KMS-11 (cell line): ENCODE data around the gene GNAO1.

Source experiments
- H2AFZ ChIP-seq: fragments of 200-600 bp; sonication (generic); 2 replicates; pipeline ENCODE4 v1.6.1; 2016; ENCODE audit warnings: antibody characterized with exemption, mixed run types, low read depth
- H3K27ac ChIP-seq: fragments of 200-600 bp; sonication (generic); 2 replicates; pipeline ENCODE4 v1.6.1; 2016; ENCODE audit warnings: mild to moderate bottlenecking, mixed run types
- H3K27me3 ChIP-seq: fragments of 200-600 bp; sonication (generic); 2 replicates; pipeline ENCODE4 v1.6.1; 2017; ENCODE audit warnings: mild to moderate bottlenecking, low read depth, mixed run types, moderate library complexity; ENCODE audit not compliant: insufficient read depth
- H3K36me3 ChIP-seq: fragments of 200-600 bp; sonication (generic); 2 replicates; pipeline ENCODE4 v1.6.1; 2017; ENCODE audit warnings: mild to moderate bottlenecking, mixed run types; ENCODE audit not compliant: insufficient read depth
- H3K4me1 ChIP-seq: fragments of 200-600 bp; sonication (generic); 2 replicates; pipeline ENCODE4 v1.6.1; 2016; ENCODE audit warnings: mild to moderate bottlenecking, low read depth, mixed run types; ENCODE audit not compliant: poor library complexity, severe bottlenecking
- H3K4me2 ChIP-seq: fragments of 200-600 bp; sonication (generic); 2 replicates; pipeline ENCODE4 v1.7.0; 2016; ENCODE audit warnings: mild to moderate bottlenecking, mixed run types
- H3K4me3 ChIP-seq: fragments of 200-600 bp; sonication (generic); IDR thresholded peaks from 2 replicates; pipeline ENCODE4 v1.6.1; 2017; ENCODE audit warnings: low read depth, low read length, mixed read lengths; ENCODE audit not compliant: insufficient read depth
- H3K79me2 ChIP-seq: fragments of 200-600 bp; sonication (generic); 2 replicates; pipeline ENCODE4 v1.6.1; 2016; ENCODE audit warnings: low read depth, mixed run types; ENCODE audit not compliant: insufficient read depth
- H3K9ac ChIP-seq: fragments of 200-600 bp; sonication (generic); 2 replicates; pipeline ENCODE4 v1.6.1; 2016; ENCODE audit warnings: mild to moderate bottlenecking, mixed run types
- H4K20me1 ChIP-seq: fragments of 200-600 bp; sonication (generic); 2 replicates; pipeline ENCODE4 v1.6.1; 2016; ENCODE audit warnings: mild to moderate bottlenecking, mixed run types; ENCODE audit not compliant: insufficient read depth
- TF ChIP-seq, protein P1 (sequence below): fragments of 200-600 bp; sonication (generic); conservative IDR thresholded peaks from 2 replicates; pipeline ENCODE4 v1.6.1; 2017; ENCODE audit warnings: low read depth, mild to moderate bottlenecking, antibody characterized with exemption, low read length, moderate library complexity, mixed read lengths

Gene GNAO1

DNA sequence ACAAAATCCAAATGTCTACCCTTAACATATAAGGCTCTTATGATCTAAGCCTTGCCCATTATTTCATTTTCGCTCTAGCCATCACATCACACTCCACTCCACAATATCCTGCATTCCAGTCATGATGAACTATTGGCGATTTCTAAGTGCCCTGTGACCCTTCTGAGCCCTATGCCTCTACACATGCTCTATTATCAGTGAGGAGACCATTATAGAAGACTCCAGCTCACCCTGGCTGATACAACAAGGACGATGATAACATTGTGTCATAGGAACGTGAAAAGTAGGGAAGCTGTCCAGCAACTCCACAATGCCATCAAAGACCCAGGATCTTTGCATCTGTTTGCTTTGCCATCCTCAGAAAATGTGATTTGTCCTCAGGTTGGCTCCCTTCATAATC, 29.6 kb upstream of the GNAO1 start:
- Histone ChIP-seq H3K4me1 (peaks cover 9% of the 10 kb centered on the region), H3K36me3 (no peaks in the 10 kb centered on the region), H3K27ac (no peak overlapping the region), H3K4me2 (no peak overlapping the region), H3K9ac (no peak overlapping the region), H3K4me3 (no peak overlapping the region), H2AFZ (no peak overlapping the region), H3K79me2 (no peaks in the 10 kb centered on the region), H3K27me3 (peaks cover 24% of the 10 kb centered on the region; the same call in 1 of the 2 replicates), H4K20me1 (no peaks in the 10 kb centered on the region)
- TF ChIP-seq, protein P1, sequence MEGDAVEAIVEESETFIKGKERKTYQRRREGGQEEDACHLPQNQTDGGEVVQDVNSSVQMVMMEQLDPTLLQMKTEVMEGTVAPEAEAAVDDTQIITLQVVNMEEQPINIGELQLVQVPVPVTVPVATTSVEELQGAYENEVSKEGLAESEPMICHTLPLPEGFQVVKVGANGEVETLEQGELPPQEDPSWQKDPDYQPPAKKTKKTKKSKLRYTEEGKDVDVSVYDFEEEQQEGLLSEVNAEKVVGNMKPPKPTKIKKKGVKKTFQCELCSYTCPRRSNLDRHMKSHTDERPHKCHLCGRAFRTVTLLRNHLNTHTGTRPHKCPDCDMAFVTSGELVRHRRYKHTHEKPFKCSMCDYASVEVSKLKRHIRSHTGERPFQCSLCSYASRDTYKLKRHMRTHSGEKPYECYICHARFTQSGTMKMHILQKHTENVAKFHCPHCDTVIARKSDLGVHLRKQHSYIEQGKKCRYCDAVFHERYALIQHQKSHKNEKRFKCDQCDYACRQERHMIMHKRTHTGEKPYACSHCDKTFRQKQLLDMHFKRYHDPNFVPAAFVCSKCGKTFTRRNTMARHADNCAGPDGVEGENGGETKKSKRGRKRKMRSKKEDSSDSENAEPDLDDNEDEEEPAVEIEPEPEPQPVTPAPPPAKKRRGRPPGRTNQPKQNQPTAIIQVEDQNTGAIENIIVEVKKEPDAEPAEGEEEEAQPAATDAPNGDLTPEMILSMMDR, result no peak

DNA sequence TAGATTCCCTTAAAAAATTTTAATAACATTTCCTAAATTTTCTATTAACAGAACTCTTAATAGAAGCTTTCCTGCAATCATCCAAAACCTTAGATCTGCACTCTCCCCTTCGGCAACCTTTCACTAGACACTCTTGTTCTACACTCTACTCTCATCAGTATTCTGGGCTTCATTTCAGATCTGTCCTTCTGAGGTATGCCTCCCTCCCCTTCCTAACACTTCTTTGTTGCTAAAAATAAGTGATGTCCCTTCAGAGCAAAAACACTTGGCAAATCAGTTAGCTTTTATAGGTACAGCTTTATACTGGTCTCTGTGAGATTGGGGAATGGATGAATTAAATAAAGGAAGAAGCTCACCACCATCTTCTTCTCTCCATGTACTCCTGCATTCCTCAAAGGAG, 28.2 kb upstream of the GNAO1 start:
- no peak overlapping the region for H3K9ac ChIP-seq
- no peaks in the 10 kb centered on the region for H4K20me1 ChIP-seq
- H3K27me3 ChIP-seq, result peaks cover 24% of the 10 kb centered on the region; the same call in 1 of the 2 replicates
- H3K27ac ChIP-seq, result no peak overlapping the region
- H2AFZ ChIP-seq, result no peak overlapping the region
- TF ChIP-seq, protein P1, result no peak
- H3K4me1 ChIP-seq, result peaks cover 9% of the 10 kb centered on the region
- no peaks in the 10 kb centered on the region for H3K79me2 ChIP-seq
- H3K4me2 ChIP-seq, result no peak overlapping the region
- no peak overlapping the region for H3K4me3 ChIP-seq
- no peaks in the 10 kb centered on the region for H3K36me3 ChIP-seq

DNA sequence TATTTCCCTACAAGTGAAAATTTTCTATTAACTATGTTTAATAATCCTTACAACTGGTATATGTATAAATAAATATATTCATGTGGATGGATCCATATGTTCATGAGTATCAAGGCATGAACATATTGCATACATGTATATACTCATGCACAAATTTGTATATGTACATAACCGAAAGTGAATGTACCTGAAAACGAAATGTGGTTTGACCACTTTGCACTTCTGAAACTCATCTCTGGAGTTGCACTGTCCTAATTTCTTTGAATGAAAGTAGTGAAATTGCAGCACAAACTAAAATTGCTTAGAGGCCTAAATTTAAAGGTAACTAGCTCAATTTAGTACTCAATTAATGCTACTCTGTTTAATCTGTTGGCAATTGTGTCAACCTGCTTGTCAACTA, 27.4 kb upstream of the GNAO1 start:
- TF ChIP-seq, protein P1, result no peak
- Histone ChIP-seq H2AFZ (no peak overlapping the region), H3K27me3 (peaks cover 24% of the 10 kb centered on the region; the same call in 1 of the 2 replicates), H3K4me1 (peaks cover 9% of the 10 kb centered on the region), H4K20me1 (no peaks in the 10 kb centered on the region), H3K9ac (no peak overlapping the region), H3K4me2 (no peak overlapping the region), H3K27ac (no peak overlapping the region), H3K36me3 (no peaks in the 10 kb centered on the region), H3K79me2 (no peaks in the 10 kb centered on the region), H3K4me3 (no peak overlapping the region)

DNA sequence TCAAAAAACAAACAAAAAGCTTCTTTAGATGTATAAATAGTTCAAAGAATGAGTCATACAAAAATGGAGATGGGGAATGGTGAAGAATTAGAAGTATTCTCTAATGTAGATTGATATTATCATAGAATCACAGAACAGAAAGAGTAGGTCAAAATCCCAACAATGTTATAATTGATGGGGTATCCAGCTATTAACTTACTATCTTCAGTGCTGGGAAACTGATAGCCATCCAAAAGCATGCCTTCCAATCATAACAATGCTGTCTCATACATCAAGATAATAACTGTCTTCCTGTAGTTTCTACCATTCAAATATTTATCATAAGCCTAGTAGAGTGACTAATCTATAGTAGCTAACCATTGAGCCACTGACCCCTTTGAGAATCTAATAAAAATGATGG, 26.7 kb upstream of the GNAO1 start:
- Histone ChIP-seq H2AFZ (no peak overlapping the region), H4K20me1 (no peaks in the 10 kb centered on the region), H3K27me3 (peaks cover 24% of the 10 kb centered on the region; the same call in 1 of the 2 replicates)

More for the DNA sequence above, 26.7 kb upstream of the GNAO1 start:
- Histone ChIP-seq H3K36me3 (no peaks in the 10 kb centered on the region), H3K4me2 (no peak overlapping the region), H3K79me2 (no peaks in the 10 kb centered on the region), H3K9ac (no peak overlapping the region), H3K27ac (no peak overlapping the region), H3K4me1 (peaks cover 9% of the 10 kb centered on the region), H3K4me3 (no peak overlapping the region)
- TF ChIP-seq, protein P1, result no peak
